ENCODE measurements around the gene USP34.
A peak's percentile ranks its signal among the peaks of the same experiment; 100 is the strongest.

The USP34 gene

DNA sequence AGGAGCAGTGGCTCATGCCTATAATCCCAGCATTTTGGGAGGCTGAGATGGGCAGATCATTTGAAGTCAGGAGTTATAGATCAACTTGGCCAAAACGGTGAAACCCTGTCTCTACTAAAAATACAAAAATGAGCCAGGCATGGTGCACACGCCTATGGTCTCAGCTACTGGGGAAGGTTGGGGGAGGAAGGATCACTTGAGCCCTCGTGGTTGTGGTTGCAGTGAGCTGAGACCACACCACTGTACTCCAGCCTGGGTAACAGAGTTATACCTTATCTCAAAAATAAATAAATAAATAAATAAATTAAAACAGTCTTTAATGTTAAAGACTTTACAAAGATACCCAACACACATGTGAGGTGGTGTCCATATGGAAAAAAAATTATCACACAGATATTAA is 174.9 kb downstream of the USP34 start:
- no peak for DNase-seq (ENCODE audit: low read depth)

DNA sequence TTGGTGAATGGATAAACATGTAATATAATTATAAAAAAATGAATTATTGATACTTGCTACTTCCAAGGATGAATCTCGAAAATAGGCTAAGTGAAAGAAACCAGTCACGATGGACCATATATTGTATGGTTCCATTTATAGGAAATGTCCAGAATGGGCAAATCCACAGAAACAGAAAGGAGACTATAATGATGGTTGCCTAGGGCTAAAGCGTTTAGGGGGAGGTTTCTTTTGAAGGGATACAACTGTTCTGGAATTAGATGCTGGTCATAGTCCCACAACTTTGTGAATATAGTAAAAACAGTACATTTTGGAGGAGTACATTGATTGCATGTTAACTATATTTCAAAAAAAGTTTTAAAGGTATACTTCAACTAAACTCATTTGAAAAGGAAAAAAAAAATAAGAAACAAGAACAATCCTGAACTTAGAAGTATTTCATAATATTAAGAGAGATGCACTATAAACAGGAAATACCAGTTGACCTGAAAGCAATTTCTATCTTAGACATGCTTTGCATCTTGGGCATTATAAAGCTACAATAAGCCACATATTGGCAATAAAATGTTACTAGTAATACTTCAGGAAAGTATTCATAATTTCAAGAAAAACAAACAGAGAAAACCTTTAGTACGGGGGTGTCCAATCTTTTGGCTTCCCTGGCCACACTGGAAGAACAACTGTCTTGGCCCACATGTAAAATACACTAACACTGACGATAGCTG is 178.9 kb downstream of the USP34 start:
- DNase-seq (ENCODE audit: low read depth), result peak; percentile 29

DNA sequence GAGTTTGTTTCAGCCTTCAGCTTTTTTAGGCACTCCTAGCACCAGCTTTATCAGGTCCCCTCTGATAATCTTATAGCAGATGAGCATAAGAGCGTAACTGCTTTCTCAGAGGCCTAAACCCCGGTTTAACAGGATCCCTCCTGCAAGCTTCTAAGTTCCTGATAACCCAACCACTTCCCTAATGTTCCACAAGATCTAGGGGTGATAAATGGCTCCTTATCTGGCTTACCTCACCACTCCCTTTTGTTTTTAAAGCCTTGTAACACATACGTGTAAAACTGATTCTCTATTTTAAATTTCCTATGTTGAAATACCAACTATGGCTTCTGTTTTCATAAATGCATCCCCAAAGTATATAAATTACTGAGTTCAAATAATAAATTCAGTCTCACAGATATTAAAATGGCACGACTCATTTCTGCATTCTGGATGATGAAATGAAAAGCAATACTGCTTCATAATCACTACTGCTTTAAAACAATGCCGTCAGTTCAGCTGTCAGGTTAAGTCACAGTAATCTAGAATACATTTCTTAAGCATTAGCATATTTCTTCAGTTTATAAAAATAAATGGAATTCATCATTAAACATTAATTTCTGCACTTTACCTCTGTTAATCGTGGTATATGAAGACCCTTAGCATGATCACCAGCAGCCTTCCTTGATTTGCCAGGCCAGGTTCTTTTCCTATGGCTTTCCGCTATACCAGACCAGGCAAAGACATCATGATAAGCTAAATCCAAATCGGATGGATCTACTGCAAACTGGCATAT is 182.6 kb downstream of the USP34 start:
- DNase-seq (ENCODE audit: low read depth), result no peak

DNA sequence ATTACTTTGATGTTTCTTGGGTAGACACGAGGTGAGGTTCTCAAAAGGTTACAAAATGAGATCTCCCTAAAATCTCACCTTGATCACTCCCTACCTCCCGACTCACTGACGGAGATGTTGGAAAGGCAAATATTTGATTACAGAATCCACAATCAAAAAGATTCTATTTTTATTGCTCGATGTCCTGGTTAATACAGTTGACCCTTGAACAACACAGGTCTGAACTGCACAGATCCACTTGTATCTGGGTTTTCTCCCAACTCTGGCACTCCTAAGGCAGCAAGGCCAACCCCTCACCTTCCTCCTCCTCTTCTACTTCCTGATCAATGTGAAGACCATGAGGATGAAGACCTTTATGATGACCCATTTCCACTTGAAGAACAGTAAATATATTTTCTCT is 183.6 kb downstream of the USP34 start:
- no peak for DNase-seq (ENCODE audit: low read depth)

DNA sequence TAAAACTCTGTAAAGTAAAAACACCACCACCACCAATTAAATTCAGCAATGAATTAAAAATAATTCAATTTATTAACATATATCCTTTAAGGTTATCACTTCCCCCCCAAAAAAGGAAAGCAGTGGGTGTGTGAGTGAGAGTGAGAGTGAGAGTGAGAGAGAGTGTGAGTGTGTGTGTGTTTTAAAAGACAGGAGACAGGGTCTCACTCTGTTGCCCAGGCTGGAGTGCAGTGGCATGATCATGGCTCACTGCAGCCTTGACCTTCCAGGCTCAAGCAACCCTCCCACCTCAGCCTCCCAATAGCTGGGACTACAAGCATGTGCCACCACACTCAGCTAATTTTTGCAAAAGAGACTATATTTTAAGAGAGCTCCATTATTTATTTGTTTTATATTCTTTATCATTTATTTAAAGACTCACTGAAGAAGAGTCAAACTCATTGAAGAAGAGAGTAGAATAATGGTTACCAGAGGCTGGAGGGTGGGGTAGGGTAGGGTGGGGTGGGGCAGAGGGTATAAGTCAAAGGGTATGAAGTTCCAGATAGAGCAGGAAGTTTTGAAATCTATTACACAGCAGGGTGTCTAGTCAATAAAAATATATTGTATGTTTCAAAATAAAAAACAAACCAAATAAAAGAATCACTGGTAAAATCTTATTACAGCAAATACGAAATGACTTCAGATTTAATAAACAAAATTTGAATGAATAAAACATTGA is 187.3 kb downstream of the USP34 start:
- no peak for DNase-seq (ENCODE audit: low read depth)

DNA sequence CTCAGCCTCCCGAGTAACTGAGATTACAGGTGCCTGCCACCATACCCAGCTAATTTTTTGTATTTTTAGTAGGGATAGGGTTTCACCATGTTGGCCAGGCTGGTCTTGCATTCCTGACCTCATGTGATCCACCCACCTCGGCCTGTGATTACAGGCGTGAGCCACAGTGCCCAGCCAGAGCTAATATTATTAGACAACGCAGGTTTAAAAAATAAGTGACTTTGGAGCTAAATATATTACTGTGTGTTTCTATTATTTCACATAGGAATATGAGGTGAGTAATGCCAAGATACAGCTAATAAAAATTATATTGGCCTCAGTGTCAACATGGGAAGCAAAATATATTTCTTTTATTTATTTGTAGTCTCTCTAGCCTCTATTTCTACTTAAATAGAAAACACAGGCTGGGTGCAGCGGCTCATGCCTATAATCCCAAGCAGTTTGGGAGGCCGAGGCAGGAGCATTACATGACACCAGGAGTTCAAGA is 188.7 kb downstream of the USP34 start:
- DNase-seq (ENCODE audit: low read depth), result no peak

DNA sequence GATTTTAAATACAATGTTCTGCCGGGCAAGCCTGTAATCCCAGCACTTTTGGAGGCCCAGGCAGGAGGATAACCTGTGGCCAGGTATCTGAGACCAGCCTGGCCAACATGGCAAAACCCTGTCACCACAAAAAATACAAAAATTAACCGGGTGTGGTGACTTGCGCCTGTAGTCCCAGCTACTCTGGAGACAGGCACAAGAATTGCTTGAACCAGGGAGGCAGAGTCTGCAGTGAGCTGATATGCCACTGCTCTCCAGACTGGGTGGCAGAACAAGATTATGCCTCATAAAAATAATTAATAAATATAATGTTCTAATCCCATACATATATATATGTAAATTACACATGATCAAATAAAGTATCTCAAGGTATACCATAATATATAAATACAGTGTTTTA is 189.6 kb downstream of the USP34 start:
- no peak for DNase-seq (ENCODE audit: low read depth)

DNA sequence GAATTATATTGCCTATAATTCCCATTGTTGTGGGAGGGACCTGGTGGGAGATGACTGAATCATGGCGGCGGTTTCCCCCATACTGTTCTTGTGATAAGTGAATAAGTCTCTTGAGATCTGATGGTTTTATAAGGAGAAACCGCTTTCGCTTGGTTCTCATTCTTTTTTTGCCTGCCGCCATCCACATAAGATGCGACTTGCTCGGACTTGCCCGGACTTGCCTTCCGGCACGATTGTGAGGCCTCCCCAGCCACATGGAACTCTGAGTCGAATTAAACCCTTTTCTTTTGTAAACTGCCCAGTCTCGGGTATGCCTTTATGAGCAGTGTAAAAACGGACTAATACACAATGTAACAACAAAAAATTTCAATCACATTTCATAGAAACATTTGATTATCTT is 193.1 kb downstream of the USP34 start:
- no peak for DNase-seq (ENCODE audit: low read depth)

DNA sequence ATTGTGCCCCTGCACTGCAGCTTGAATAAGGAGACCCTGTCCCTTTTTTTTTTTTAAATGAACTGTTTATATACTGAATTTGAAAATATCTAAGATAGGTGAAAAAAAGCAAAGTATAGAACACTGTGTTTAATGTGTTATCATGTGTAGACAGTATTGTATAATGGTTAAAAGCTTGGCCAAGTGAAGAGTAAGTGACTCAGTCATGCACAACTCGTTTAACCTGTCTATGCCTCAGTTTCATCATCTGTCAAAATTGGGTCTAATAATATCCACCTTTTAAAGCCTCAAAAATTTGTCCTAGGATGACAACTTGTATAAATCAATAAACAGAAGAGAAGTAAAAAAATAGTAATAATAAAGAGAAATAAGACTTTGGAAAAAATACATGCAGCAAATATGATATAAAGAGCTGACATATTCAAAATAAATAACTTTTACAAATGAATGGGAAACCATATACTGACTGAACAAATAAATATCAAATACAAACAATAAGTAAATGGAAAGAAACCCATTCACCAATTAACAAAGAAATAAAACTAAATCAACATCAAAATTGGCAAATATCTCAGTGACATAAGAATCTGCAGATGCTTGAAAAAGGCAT is 195.2 kb downstream of the USP34 start:
- no peak for DNase-seq (ENCODE audit: low read depth)

DNA sequence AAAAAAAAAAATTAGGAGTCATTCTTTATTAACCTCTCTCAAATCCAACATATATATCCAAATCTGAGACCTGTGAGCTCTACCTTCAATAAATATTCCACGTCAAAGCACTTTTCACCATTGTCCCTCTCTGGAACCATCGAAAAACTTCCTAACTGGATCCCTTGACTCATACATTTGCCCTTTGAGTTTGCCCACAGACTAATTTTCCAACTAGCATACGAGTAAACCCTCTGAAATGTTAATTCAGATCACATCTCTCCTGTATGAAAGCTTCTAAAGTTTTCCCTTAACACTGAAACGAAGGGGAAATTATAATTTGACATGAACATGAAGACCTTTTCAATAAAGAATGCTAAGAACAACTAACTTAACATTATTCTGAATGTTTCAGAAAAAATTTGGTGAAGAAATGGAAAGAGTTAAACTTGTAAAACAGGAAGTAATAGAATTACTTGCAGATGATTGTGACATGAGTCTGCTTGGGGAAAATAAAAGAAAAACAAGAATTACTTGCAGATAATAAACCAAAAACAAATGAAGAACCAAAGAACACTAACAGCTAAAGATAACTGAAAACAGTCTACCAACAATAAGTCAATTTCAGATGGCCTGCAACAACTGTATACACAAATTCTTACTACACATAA is 198.3 kb downstream of the USP34 start:
- DNase-seq (ENCODE audit: low read depth), result peak; percentile 24

DNA sequence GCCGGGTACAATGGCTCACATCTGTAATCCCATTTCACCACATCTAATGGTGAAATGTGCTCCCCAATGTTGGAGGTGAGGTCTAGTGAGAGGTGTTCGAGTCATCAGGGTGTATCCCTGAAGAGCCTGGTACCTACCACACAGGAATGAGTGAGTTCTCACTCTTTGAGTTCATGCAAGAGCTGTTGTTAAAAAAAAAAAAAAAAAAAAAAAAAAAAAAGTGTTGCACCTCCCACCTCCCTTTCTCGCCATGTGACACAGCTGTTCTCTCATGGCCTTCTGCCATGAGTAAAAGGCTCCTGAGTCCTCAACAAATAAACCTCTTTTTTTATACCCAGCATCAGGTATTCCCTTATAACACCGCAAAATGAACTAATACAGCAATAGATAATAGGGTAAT is 202.6 kb downstream of the USP34 start:
- DNase-seq (ENCODE audit: low read depth), result no peak

DNA sequence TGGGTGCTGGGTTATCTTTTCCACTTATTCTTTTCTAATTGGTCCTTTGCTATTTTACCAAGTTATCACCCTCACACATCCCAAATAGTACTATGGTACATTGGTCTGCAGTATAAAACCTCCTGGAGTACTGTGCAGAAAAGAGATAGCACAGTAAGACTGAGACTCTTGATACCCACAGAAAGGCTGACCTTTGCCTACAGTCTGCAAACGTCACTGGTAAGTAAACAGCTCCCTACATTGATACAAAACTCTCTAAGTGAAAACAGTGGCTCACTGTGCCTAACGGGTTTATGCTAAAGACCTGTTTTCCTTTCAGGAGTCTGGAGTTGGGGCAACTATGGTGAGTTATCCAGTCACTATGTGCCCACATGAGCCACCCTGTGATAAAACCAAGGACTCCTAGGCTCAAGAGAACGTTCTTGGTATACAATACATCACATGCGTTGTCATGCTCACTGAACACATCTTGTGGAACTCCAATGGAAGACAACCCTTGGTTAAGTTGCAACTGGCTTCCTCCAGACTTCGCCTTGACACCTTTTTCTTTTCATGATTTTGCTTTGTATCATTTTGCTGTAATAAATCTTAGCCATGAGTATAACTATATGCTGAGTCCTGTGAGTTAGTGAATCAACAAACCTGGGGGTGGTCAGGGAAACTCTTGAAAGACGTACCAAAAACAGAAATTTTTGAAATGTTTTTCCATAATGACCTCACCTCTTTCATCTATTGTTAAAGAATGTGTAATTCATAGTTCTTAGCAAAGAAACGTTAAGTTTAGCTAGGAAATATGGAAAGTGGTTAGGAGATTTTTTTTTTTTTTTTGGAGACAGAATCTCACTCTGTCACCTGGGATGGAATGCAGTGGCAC is 204.0 kb downstream of the USP34 start:
- no peak for DNase-seq (ENCODE audit: low read depth)

DNA sequence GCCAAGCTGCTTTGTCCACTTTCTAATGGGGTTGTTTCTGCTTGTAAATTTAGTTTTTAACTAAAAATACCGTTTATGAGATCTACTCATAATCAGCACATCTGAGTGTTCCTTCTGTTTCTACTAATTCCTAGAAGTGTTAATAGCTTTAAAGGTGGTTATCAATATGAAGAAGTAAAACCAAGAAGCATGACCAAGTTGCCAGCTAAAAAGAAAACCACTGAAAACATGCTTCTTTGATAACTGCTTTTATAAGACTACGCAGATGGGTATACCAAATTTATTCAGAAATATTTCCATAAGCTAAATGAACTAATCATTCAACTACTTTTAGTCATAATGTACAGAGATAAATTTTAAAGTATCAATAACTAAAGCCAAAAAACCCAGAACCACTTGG is 207.1 kb downstream of the USP34 start:
- DNase-seq (ENCODE audit: low read depth), result no peak

DNA sequence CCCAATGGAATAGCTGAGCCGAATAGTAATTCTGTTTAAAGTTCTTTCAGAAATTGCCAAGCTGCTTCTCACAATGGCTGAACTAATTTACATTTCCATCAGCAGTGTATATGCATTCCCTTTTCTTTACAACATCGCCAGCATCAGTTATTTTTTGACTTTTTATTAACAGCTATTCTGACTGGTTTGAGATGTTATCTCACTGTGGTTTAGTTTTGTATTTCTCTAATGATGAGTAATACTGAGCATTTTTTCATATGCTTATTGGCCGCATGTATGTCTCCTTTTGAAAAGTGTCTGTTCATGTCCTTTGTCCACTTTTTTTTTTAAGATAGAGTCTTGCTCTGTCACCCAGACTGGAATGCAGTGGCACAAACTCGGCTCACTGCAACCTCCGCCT is 208.2 kb downstream of the USP34 start:
- DNase-seq (ENCODE audit: low read depth), result peak; percentile 72

DNA sequence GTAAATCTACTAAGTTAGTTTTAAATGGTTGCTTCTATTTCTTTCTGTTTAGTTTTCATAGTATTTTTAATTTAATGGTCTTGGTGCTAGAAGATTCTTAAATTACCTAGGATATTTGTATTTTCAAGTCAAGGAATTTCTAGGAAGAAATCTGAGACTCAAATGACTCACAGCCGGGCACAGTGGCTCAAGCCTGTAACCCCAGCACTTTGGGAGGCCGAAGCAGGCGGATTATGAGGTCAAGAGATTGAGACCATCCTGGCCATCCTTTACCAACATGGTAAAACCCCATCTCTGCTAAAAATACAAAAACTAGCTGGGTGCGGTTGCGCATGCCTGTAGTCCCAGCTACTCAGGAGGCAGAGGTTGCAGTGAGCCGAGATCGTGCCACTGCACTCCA is 213.4 kb downstream of the USP34 start:
- peak; percentile 21 for DNase-seq (ENCODE audit: low read depth)

DNA sequence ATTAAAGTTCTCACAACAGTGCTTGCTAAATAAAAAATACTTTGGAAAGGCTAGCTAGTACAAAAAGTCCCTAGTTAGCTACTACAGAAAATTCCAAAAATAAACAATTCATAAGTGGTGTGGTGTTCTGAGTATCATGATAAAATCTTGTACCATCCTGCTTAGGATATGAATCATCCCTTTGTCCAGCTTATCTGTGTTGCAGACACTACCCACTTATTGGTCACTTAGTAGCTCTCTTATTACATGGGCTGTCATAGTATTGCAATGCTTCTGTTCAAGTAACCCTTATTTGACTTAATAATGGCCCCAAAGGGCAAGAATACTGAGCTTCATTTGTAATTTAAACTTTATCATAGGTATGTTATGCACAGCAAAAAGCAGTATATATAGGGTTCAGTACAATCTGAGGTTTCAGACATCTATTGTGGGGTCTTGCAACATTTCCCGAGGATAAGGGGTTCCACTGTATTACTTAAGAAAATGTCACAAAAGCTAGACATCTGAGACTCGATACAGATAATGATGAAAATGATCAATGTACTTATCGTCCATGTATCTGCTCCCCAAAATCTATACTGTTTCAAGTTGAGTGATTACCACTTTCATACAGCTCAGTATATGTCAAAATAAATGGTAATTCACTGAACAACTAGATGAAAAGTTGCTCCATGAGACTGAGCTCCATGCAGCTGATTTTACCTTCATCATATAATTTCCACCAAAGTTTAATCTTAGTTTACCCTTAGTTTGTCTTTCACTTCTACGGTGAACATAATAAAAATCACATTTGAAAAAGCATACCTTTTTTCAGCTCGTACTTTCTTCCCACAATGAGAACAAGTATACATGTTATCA is 215.1 kb downstream of the USP34 start:
- peak; percentile 91 for DNase-seq (ENCODE audit: low read depth)

DNA sequence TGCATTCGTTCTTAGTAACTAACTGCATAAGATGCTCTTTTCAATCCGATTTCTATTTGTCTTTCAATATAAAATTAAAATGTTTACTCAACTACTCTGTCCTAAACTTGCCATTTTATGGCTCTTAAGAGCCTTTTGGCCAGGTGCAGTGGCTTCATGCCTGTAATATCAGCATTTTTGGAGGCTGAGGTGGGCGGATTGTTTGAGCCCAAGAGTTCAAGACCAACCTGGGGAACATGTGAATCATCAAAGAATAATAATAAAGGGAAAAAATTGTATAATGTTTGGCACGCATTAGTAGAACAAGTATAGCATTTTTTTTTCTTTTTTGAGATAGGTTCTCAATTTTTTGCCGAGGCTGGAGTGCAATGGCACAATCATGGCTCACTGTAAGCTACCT is 216.4 kb downstream of the USP34 start:
- DNase-seq (ENCODE audit: low read depth), result no peak

DNA sequence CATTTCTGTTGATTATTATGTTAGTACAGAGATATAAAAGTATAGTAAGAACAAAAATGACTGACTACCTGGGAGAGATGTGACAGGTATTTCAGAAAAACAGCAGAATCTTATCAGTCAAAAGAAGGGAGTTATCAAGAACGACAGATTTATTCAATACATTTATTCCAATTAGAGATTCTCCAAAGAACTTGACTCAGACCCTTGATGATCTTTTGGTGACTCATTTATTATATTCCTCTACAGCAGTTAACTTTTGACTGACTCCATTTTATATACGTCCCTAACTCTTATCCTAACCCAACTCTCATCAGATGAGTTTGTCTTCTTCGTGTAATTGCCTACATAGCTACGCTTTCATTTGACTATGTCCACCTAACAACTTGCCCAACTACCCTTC is 217.8 kb downstream of the USP34 start:
- peak; percentile 73 for DNase-seq (ENCODE audit: low read depth)

DNA sequence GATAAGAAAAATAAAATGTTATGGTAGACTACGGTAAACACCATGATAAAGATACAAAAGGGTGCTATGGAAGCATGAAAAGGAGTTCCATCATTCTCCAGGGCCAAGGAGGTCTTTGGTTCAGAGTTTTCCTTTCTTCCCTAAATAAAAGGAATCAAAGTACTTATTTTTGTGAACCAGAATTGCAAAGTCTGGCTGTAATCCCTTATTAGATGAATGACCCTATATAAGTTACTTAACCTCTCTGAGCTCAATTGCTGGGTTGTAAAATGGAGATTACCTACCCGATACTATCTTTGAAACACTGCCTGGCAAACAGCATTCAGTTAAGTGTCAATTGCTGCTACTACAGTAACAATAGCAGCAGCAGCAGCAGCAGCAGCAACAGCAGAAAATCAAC is 218.9 kb downstream of the USP34 start:
- DNase-seq (ENCODE audit: low read depth), result no peak

DNA sequence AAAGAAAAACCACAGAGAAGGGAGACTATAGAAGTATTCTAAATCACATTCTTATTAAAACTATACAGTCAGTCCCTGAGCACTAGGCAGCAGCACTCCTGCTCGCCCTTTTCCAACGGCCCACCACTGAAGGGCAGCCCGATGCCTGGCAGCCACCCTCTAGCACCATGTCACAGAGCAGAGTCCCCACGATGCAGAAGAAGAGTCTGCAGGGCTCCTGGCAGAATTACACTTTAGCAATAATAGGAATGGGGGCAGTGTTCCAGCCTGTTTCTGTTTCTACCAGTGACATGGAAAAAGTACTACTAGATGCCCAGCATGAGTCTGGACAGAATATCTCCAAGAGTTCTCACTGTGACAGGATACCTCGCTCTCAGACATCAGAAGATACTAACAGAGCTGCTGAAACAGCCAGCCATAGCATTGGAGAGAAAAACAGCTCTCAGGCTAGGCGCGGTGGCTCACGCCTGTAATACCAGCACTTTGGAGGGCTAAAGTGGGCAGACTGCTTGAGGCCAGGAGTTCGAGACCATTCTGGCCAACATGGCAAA is 221.3 kb downstream of the USP34 start:
- DNase-seq (ENCODE audit: low read depth), result no peak
